ENCODE data around the gene RINL.

The RINL gene

DNA sequence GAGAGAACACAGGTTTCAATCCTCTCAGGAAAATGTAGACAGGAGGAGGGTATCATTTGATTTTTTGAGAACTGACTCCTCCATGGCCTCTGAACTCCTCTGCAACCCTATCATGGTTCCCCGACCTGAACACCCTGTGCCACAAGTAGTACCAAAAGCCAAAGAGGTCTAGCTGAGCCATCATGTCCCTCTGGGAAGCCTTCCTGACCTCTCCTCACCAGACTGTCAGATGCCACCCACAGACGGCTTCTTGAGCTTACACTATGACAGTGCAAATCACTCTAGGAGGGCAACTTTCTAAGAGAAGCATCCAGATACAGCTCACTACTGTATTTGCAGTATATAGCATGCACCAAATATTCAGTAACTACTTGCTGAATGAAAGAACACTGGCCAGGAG lies 32.0 kb downstream of the RINL start:
- no peak for DNase-seq (ENCODE audit: low read depth)
- no peak overlapping the region for H3K4me3 ChIP-seq (ENCODE audit: low read depth, low read length)
- TF ChIP-seq, protein P1, sequence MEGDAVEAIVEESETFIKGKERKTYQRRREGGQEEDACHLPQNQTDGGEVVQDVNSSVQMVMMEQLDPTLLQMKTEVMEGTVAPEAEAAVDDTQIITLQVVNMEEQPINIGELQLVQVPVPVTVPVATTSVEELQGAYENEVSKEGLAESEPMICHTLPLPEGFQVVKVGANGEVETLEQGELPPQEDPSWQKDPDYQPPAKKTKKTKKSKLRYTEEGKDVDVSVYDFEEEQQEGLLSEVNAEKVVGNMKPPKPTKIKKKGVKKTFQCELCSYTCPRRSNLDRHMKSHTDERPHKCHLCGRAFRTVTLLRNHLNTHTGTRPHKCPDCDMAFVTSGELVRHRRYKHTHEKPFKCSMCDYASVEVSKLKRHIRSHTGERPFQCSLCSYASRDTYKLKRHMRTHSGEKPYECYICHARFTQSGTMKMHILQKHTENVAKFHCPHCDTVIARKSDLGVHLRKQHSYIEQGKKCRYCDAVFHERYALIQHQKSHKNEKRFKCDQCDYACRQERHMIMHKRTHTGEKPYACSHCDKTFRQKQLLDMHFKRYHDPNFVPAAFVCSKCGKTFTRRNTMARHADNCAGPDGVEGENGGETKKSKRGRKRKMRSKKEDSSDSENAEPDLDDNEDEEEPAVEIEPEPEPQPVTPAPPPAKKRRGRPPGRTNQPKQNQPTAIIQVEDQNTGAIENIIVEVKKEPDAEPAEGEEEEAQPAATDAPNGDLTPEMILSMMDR (conservative IDR thresholded peaks at IDR 0.05; ENCODE audit: low read depth, low read length): no peak

DNA sequence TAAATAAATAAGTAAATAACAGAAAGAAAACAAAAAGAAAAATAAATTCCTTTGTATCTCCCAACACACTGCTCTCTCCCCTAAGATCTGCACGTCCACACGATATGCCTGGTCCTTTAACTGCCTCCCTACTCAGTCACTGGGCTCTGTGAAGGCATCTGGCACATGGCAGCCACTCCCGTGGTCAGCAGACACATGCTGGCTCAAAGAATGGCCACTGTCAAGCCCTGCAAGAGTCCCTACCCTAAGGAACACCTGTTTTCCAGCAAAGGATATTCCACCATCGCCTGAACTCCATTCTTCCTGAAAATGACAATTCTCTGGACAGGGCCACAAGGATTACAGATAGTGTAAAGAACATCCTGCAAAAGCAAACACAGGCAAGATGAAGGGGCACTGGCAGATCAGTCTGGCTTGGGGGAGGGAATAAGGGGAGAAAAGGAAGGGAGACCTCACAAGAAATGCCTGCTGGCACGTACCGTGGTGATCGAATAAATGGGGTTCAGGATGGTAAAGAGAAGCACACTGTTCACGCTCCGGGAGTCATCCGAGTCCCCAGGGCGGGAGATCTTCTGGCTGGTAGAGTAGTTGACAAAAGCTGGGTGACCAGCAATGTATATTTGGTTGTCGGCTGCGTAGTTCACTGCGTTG lies 32.6 kb downstream of the RINL start:
- TF ChIP-seq, protein P1 (conservative IDR thresholded peaks at IDR 0.05; ENCODE audit: low read depth, low read length): no peak
- no peak overlapping the region for H3K4me3 ChIP-seq (ENCODE audit: low read depth, low read length)
- DNase-seq (ENCODE audit: low read depth): no peak

DNA sequence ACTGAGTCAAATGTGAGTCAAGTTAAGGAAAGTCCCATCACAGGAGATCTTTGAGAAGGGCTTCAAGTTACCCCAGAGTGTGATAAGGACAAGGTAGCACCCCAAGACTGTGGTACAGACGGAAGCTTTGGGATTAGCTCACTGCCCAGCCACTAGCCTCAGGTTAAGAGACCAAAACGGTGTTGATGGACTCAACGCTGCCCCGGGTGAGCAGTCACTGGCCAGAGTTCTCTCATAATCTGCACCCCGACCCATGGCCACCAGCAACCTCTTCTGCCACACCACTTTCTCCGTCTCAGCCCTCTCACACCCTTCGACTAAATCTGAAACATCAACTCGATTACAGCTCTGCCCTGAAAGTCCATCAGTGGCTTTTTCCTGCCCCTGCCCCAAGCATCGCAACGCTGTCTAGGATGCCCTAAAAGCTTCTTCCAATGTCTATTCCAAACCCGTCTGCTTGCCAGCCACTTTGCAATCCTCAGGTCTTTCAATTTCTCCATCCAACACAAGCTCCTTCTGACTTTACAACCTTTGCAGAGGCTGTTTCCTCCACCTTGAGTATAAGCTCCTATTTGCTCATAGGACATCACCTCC lies 33.9 kb downstream of the RINL start:
- DNase-seq (ENCODE audit: low read depth): no peak
- H3K4me3 ChIP-seq (ENCODE audit: low read depth, low read length): no peak overlapping the region
- TF ChIP-seq, protein P1 (conservative IDR thresholded peaks at IDR 0.05; ENCODE audit: low read depth, low read length): no peak

DNA sequence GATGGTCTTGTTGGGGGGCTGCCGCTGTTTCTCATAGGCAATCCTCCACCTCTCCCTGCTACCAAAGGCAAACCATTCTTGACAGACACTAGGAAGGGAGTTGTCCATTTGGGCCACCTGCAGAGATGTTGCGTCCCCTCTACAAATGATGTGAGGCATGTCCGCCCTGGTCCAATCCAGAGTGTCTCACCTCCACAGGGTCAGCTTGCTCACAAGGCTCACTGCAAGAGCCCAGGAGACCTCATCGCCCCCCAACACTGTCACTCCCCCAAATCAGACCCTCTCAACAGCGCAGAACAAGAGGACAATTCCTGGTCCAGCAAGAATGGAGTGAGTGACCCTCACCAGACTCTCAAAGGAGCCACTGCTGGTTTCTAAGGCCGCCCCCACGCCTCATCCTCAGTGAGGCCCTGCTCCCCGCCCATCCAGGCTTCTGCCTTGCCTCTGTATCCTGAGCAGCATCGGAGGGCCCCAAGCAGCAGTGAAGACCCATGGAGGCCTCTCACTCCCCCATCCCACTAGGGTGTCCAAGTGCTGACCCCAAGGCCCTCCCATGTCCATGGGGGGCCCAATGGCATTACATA lies 34.8 kb downstream of the RINL start:
- no peak for DNase-seq (ENCODE audit: low read depth)
- TF ChIP-seq, protein P1 (conservative IDR thresholded peaks at IDR 0.05; ENCODE audit: low read depth, low read length): no peak
- H3K4me3 ChIP-seq (ENCODE audit: low read depth, low read length): no peak overlapping the region

GRCh38 chr19:38842439-38843174 lies 35.5 kb downstream of the RINL start:
- no peak for DNase-seq (ENCODE audit: low read depth)
- no peak overlapping the region for H3K4me3 ChIP-seq (ENCODE audit: low read depth, low read length)
- TF ChIP-seq, protein P1 (conservative IDR thresholded peaks at IDR 0.05; ENCODE audit: low read depth, low read length): no peak

- no peak overlapping the region for H3K4me3 ChIP-seq (ENCODE audit: low read depth, low read length)
- TF ChIP-seq, protein P1 (conservative IDR thresholded peaks at IDR 0.05; ENCODE audit: low read depth, low read length): no peak
- DNase-seq (ENCODE audit: low read depth): no peak
These were observed 36.2 kb downstream of the RINL start for GRCh38 chr19:38841787-38842438.
